ENCODE measurements around the gene CNOT4.

CNOT4 gene

GRCh38 chr7:135390829-135391228, 119.1 kb downstream of the CNOT4 start:
- H3K4me3 ChIP-seq (ENCODE audit: low read length) = no peak overlapping the region
- peaks cover 11% of the 10 kb centered on the region for H3K4me1 ChIP-seq (ENCODE audit: control insufficient read depth, insufficient read depth, low read length)
- no peaks in the 10 kb centered on the region for H3K9me3 ChIP-seq (replicated peaks; ENCODE audit: low read length)
- H3K4me2 ChIP-seq (ENCODE audit: low read length) = no peak overlapping the region
- H3K36me3 ChIP-seq (ENCODE audit: insufficient read depth, low read length) = peaks cover 18% of the 10 kb centered on the region
- H3K27me3 ChIP-seq (ENCODE audit: control insufficient read depth, insufficient read depth, low read length) = no peaks in the 10 kb centered on the region
- no peak overlapping the region for H3K9ac ChIP-seq (ENCODE audit: low read depth, low read length)

- no peak overlapping the region for H3K9ac ChIP-seq (ENCODE audit: low read depth, low read length)
- peaks cover 11% of the 10 kb centered on the region for H3K36me3 ChIP-seq (ENCODE audit: insufficient read depth, low read length)
- H3K27me3 ChIP-seq (ENCODE audit: control insufficient read depth, insufficient read depth, low read length) = no peaks in the 10 kb centered on the region
- no peak overlapping the region for H3K4me3 ChIP-seq (ENCODE audit: low read length)
- no peaks in the 10 kb centered on the region for H3K9me3 ChIP-seq (replicated peaks; ENCODE audit: low read length)
- H3K4me1 ChIP-seq (ENCODE audit: control insufficient read depth, insufficient read depth, low read length) = peaks cover 20% of the 10 kb centered on the region
- no peak overlapping the region for H3K4me2 ChIP-seq (ENCODE audit: low read length)
Measured at GRCh38 chr7:135389971-135390370, 119.9 kb downstream of the CNOT4 start.

GRCh38 chr7:135388616-135389015, 121.3 kb downstream of the CNOT4 start:
- Histone ChIP-seq H3K4me2 (ENCODE audit: low read length) (no peak overlapping the region), H3K9me3 (replicated peaks; ENCODE audit: low read length) (no peaks in the 10 kb centered on the region), H3K27me3 (ENCODE audit: control insufficient read depth, insufficient read depth, low read length) (no peaks in the 10 kb centered on the region), H3K9ac (ENCODE audit: low read depth, low read length) (no peak overlapping the region), H3K4me3 (ENCODE audit: low read length) (no peak overlapping the region), H3K36me3 (ENCODE audit: insufficient read depth, low read length) (peaks cover 1% of the 10 kb centered on the region), H3K4me1 (ENCODE audit: control insufficient read depth, insufficient read depth, low read length) (peaks cover 23% of the 10 kb centered on the region)

- no peak overlapping the region for H3K4me3 ChIP-seq (ENCODE audit: low read length)
- H3K9ac ChIP-seq (ENCODE audit: low read depth, low read length) = no peak overlapping the region
- H3K4me2 ChIP-seq (ENCODE audit: low read length) = peak overlapping the region; percentile 45
- H3K4me1 ChIP-seq (ENCODE audit: control insufficient read depth, insufficient read depth, low read length) = peaks cover 23% of the 10 kb centered on the region
- H3K9me3 ChIP-seq (replicated peaks; ENCODE audit: low read length) = no peaks in the 10 kb centered on the region
- no peaks in the 10 kb centered on the region for H3K27me3 ChIP-seq (ENCODE audit: control insufficient read depth, insufficient read depth, low read length)
- H3K36me3 ChIP-seq (ENCODE audit: insufficient read depth, low read length) = no peaks in the 10 kb centered on the region
Measured at GRCh38 chr7:135386776-135387175, 123.1 kb downstream of the CNOT4 start.

GRCh38 chr7:135386181-135386580, 123.7 kb downstream of the CNOT4 start:
- Histone ChIP-seq H3K27me3 (ENCODE audit: control insufficient read depth, insufficient read depth, low read length) (no peaks in the 10 kb centered on the region), H3K9me3 (replicated peaks; ENCODE audit: low read length) (no peaks in the 10 kb centered on the region), H3K36me3 (ENCODE audit: insufficient read depth, low read length) (no peaks in the 10 kb centered on the region), H3K9ac (ENCODE audit: low read depth, low read length) (no peak overlapping the region), H3K4me3 (ENCODE audit: low read length) (no peak overlapping the region), H3K4me2 (ENCODE audit: low read length) (peak overlapping the region; percentile 45), H3K4me1 (ENCODE audit: control insufficient read depth, insufficient read depth, low read length) (peaks cover 23% of the 10 kb centered on the region)

- Histone ChIP-seq H3K4me2 (ENCODE audit: low read length) (peak overlapping the region; percentile 34), H3K9ac (ENCODE audit: low read depth, low read length) (no peak overlapping the region), H3K36me3 (ENCODE audit: insufficient read depth, low read length) (no peaks in the 10 kb centered on the region), H3K9me3 (replicated peaks; ENCODE audit: low read length) (no peaks in the 10 kb centered on the region), H3K27me3 (ENCODE audit: control insufficient read depth, insufficient read depth, low read length) (no peaks in the 10 kb centered on the region), H3K4me1 (ENCODE audit: control insufficient read depth, insufficient read depth, low read length) (peaks cover 23% of the 10 kb centered on the region), H3K4me3 (ENCODE audit: low read length) (no peak overlapping the region)
Measured at GRCh38 chr7:135385209-135385608, 124.7 kb downstream of the CNOT4 start.

- no peaks in the 10 kb centered on the region for H3K9me3 ChIP-seq (replicated peaks; ENCODE audit: low read length)
- peaks cover 23% of the 10 kb centered on the region for H3K4me1 ChIP-seq (ENCODE audit: control insufficient read depth, insufficient read depth, low read length)
- no peaks in the 10 kb centered on the region for H3K36me3 ChIP-seq (ENCODE audit: insufficient read depth, low read length)
- no peak overlapping the region for H3K4me3 ChIP-seq (ENCODE audit: low read length)
- H3K9ac ChIP-seq (ENCODE audit: low read depth, low read length) = no peak overlapping the region
- no peaks in the 10 kb centered on the region for H3K27me3 ChIP-seq (ENCODE audit: control insufficient read depth, insufficient read depth, low read length)
- H3K4me2 ChIP-seq (ENCODE audit: low read length) = no peak overlapping the region
Measured at GRCh38 chr7:135383525-135384175, 126.3 kb downstream of the CNOT4 start.

- Histone ChIP-seq H3K4me3 (ENCODE audit: low read length) (no peak overlapping the region), H3K9ac (ENCODE audit: low read depth, low read length) (no peak overlapping the region), H3K9me3 (replicated peaks; ENCODE audit: low read length) (no peaks in the 10 kb centered on the region), H3K4me1 (ENCODE audit: control insufficient read depth, insufficient read depth, low read length) (peaks cover 23% of the 10 kb centered on the region), H3K36me3 (ENCODE audit: insufficient read depth, low read length) (no peaks in the 10 kb centered on the region), H3K4me2 (ENCODE audit: low read length) (no peak overlapping the region), H3K27me3 (ENCODE audit: control insufficient read depth, insufficient read depth, low read length) (no peaks in the 10 kb centered on the region)
Measured at GRCh38 chr7:135382173-135382572, 127.7 kb downstream of the CNOT4 start.

GRCh38 chr7:135381369-135381768, 128.5 kb downstream of the CNOT4 start:
- H3K27me3 ChIP-seq (ENCODE audit: control insufficient read depth, insufficient read depth, low read length) = no peaks in the 10 kb centered on the region
- no peak overlapping the region for H3K4me3 ChIP-seq (ENCODE audit: low read length)
- H3K4me2 ChIP-seq (ENCODE audit: low read length) = no peak overlapping the region
- no peak overlapping the region for H3K9ac ChIP-seq (ENCODE audit: low read depth, low read length)
- peaks cover 17% of the 10 kb centered on the region for H3K4me1 ChIP-seq (ENCODE audit: control insufficient read depth, insufficient read depth, low read length)
- H3K9me3 ChIP-seq (replicated peaks; ENCODE audit: low read length) = no peaks in the 10 kb centered on the region
- no peaks in the 10 kb centered on the region for H3K36me3 ChIP-seq (ENCODE audit: insufficient read depth, low read length)

- Histone ChIP-seq H3K9me3 (replicated peaks; ENCODE audit: low read length) (no peaks in the 10 kb centered on the region), H3K4me2 (ENCODE audit: low read length) (no peak overlapping the region), H3K4me1 (ENCODE audit: control insufficient read depth, insufficient read depth, low read length) (peaks cover 7% of the 10 kb centered on the region), H3K9ac (ENCODE audit: low read depth, low read length) (no peak overlapping the region), H3K4me3 (ENCODE audit: low read length) (no peak overlapping the region), H3K27me3 (ENCODE audit: control insufficient read depth, insufficient read depth, low read length) (no peaks in the 10 kb centered on the region), H3K36me3 (ENCODE audit: insufficient read depth, low read length) (no peaks in the 10 kb centered on the region)
Measured at GRCh38 chr7:135380351-135380750, 129.6 kb downstream of the CNOT4 start.

- Histone ChIP-seq H3K4me2 (ENCODE audit: low read length) (no peak overlapping the region), H3K27me3 (ENCODE audit: control insufficient read depth, insufficient read depth, low read length) (no peaks in the 10 kb centered on the region), H3K4me1 (ENCODE audit: control insufficient read depth, insufficient read depth, low read length) (no peaks in the 10 kb centered on the region), H3K4me3 (ENCODE audit: low read length) (no peak overlapping the region), H3K36me3 (ENCODE audit: insufficient read depth, low read length) (no peaks in the 10 kb centered on the region), H3K9ac (ENCODE audit: low read depth, low read length) (no peak overlapping the region), H3K9me3 (replicated peaks; ENCODE audit: low read length) (no peaks in the 10 kb centered on the region)
Measured at GRCh38 chr7:135377171-135377570, 132.7 kb downstream of the CNOT4 start.

GRCh38 chr7:135375908-135376699, 133.8 kb downstream of the CNOT4 start:
- no peaks in the 10 kb centered on the region for H3K27me3 ChIP-seq (ENCODE audit: control insufficient read depth, insufficient read depth, low read length)
- H3K36me3 ChIP-seq (ENCODE audit: insufficient read depth, low read length) = no peaks in the 10 kb centered on the region
- H3K4me3 ChIP-seq (ENCODE audit: low read length) = no peak overlapping the region
- H3K9ac ChIP-seq (ENCODE audit: low read depth, low read length) = no peak overlapping the region
- no peak overlapping the region for H3K4me2 ChIP-seq (ENCODE audit: low read length)
- no peaks in the 10 kb centered on the region for H3K4me1 ChIP-seq (ENCODE audit: control insufficient read depth, insufficient read depth, low read length)
- no peaks in the 10 kb centered on the region for H3K9me3 ChIP-seq (replicated peaks; ENCODE audit: low read length)

Data from skeletal muscle satellite cell (primary cell).